ENCODE data around the gene INF2.
A peak's percentile ranks its signal among the peaks of the same experiment; 100 is the strongest.

INF2 gene

GRCh38 chr14:104696671-104697316 lies 7.4 kb downstream of the INF2 start:
- Histone ChIP-seq H2BK12ac (ENCODE audit: low read length in 2 of 2) (no peak overlapping the region), H3K27ac (ENCODE audit: low read length, poor library complexity, severe bottlenecking) (peak overlapping the region; percentile 57), H3K23ac (ENCODE audit: low read length in 2 of 2) (peak overlapping the region in 1 of 2 experiments; percentile 26), H4K8ac (ENCODE audit: low read length) (peak overlapping the region; percentile 27), H2AFZ (ENCODE audit: low read depth, low read length) (no peak overlapping the region), H3K4me2 (ENCODE audit: low read length, poor library complexity, severe bottlenecking) (no peak overlapping the region), H3K9ac (ENCODE audit: low read length) (no peak overlapping the region), H4K91ac (ENCODE audit: low read length) (no peak overlapping the region), H3K4me1 (ENCODE audit: control insufficient read depth, insufficient read depth, low read depth, low read length) (peaks cover 96% of the 10 kb centered on the region), H3K79me1 (replicated peaks; ENCODE audit: low read length, poor library complexity, severe bottlenecking) (peaks cover 19% of the 10 kb centered on the region), H3K14ac (ENCODE audit: low read length in 2 of 2) (peak overlapping the region in 1 of 2 experiments; percentile 66), H2AK5ac (ENCODE audit: low read length, severe bottlenecking) (peak overlapping the region; percentile 57), H3K4me3 (ENCODE audit: insufficient read depth in 1 of 2, low read depth in 1 of 2, low read length in 2 of 2) (no peak overlapping the region), H2BK15ac (ENCODE audit: low read depth, poor library complexity, severe bottlenecking) (no peak overlapping the region), H2BK120ac (ENCODE audit: low read depth, low read length) (no peak overlapping the region), H3K4ac (ENCODE audit: low read depth in 1 of 2, low read length in 2 of 2) (peak overlapping the region in 1 of 2 experiments; percentile 9), H3K36me3 (ENCODE audit: control insufficient read depth in 1 of 2, insufficient read depth in 2 of 2, low read depth in 1 of 2, low read length in 2 of 2) (peaks cover 22 to 78% of the 10 kb centered on the region in 2 experiments), H2BK5ac (ENCODE audit: low read depth, low read length, poor library complexity, severe bottlenecking) (peak overlapping the region; percentile 9), H3K18ac (ENCODE audit: low read depth in 1 of 2, low read length in 2 of 2) (peak overlapping the region in 1 of 2 experiments; percentile 35), H3K27me3 (ENCODE audit: control insufficient read depth in 1 of 2, insufficient read depth in 1 of 2, low read length in 2 of 2) (no peaks in the 10 kb centered on the region), H3K9me3 (ENCODE audit: control insufficient read depth, low read length) (no peaks in the 10 kb centered on the region)
- no peak for DNase-seq
- WGBS, result 96% methylated on average over 14 of the region's 14 CpGs

GRCh38 chr14:104697317-104697703 lies 7.9 kb downstream of the INF2 start:
- Histone ChIP-seq H3K4me2 (ENCODE audit: low read length, poor library complexity, severe bottlenecking) (no peak overlapping the region), H3K79me1 (replicated peaks; ENCODE audit: low read length, poor library complexity, severe bottlenecking) (peaks cover 19% of the 10 kb centered on the region), H3K36me3 (ENCODE audit: control insufficient read depth in 1 of 2, insufficient read depth in 2 of 2, low read depth in 1 of 2, low read length in 2 of 2) (peaks cover 27 to 78% of the 10 kb centered on the region in 2 experiments), H3K14ac (ENCODE audit: low read length in 2 of 2) (peak overlapping the region in 1 of 2 experiments; percentile 76), H2BK12ac (ENCODE audit: low read length in 2 of 2) (no peak overlapping the region), H3K9me3 (ENCODE audit: control insufficient read depth, low read length) (no peaks in the 10 kb centered on the region), H4K91ac (ENCODE audit: low read length) (peak overlapping the region; percentile 72), H3K23ac (ENCODE audit: low read length in 2 of 2) (peak overlapping the region in 1 of 2 experiments; percentile 23), H3K18ac (ENCODE audit: low read depth in 1 of 2, low read length in 2 of 2) (peak overlapping the region in 1 of 2 experiments; percentile 42), H2AFZ (ENCODE audit: low read depth, low read length) (no peak overlapping the region), H3K4me3 (ENCODE audit: insufficient read depth in 1 of 2, low read depth in 1 of 2, low read length in 2 of 2) (no peak overlapping the region), H2AK5ac (ENCODE audit: low read length, severe bottlenecking) (peak overlapping the region; percentile 57), H3K9ac (ENCODE audit: low read length) (peak overlapping the region; percentile 45), H4K8ac (ENCODE audit: low read length) (peak overlapping the region; percentile 36), H3K4ac (ENCODE audit: low read depth in 1 of 2, low read length in 2 of 2) (peak overlapping the region in 1 of 2 experiments; percentile 9), H2BK120ac (ENCODE audit: low read depth, low read length) (no peak overlapping the region), H3K27ac (ENCODE audit: low read length, poor library complexity, severe bottlenecking) (peak overlapping the region; percentile 57), H2BK5ac (ENCODE audit: low read depth, low read length, poor library complexity, severe bottlenecking) (peak overlapping the region; percentile 48), H2BK15ac (ENCODE audit: low read depth, poor library complexity, severe bottlenecking) (no peak overlapping the region), H3K4me1 (ENCODE audit: control insufficient read depth, insufficient read depth, low read depth, low read length) (peaks cover 91% of the 10 kb centered on the region), H3K27me3 (ENCODE audit: control insufficient read depth in 1 of 2, insufficient read depth in 1 of 2, low read length in 2 of 2) (no peaks in the 10 kb centered on the region)
- WGBS, result 91% methylated on average over 10 of the region's 10 CpGs
- DNase-seq, result no peak

DNA sequence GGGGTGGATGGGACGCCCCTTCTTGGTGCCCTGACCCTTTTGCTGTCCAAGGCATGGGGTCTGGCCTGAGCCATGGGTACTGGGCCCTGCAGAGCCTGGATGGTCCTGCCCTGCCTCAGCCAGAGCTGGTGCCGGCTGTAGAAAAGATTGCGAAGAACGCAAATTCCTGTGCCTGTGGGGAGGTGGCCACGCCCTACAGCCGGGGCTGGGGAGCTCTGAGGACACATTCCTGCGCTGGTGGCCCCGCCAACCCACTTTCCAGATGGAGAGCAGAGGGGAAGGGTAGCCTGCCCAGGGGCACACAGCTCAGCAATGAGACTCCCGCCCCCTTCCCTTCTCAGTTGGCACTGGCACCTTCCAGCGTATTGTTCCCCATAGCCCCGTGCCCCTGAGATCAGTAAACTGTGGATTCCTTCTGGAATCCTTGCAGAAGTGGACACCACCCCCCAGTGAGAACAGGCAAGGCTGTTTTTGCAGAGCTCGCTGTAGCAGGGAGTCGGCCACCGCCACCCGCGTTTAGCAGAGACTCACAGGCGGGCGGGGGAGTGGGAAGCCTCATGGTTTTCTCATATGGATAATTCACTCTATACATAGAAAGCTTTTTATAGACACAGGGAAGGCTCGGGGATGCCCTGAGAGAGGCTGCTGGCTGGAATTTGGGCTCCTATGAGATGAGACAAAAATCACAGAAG lies 8.6 kb downstream of the INF2 start:
- Histone ChIP-seq H3K9ac (ENCODE audit: low read length) (peak overlapping the region; percentile 45), H3K18ac (ENCODE audit: low read depth in 1 of 2, low read length in 2 of 2) (peak overlapping the region in 1 of 2 experiments; percentile 53), H2AK5ac (ENCODE audit: low read length, severe bottlenecking) (no peak overlapping the region), H3K79me1 (replicated peaks; ENCODE audit: low read length, poor library complexity, severe bottlenecking) (peaks cover 20% of the 10 kb centered on the region), H4K91ac (ENCODE audit: low read length) (no peak overlapping the region), H3K14ac (ENCODE audit: low read length in 2 of 2) (peak overlapping the region in 1 of 2 experiments; percentile 13), H3K36me3 (ENCODE audit: control insufficient read depth in 1 of 2, insufficient read depth in 2 of 2, low read depth in 1 of 2, low read length in 2 of 2) (peaks cover 34 to 78% of the 10 kb centered on the region in 2 experiments), H3K23ac (ENCODE audit: low read length in 2 of 2) (no peak overlapping the region), H4K8ac (ENCODE audit: low read length) (no peak overlapping the region), H3K4me1 (ENCODE audit: control insufficient read depth, insufficient read depth, low read depth, low read length) (peaks cover 85% of the 10 kb centered on the region), H3K4me3 (ENCODE audit: insufficient read depth in 1 of 2, low read depth in 1 of 2, low read length in 2 of 2) (no peak overlapping the region), H3K9me3 (ENCODE audit: control insufficient read depth, low read length) (no peaks in the 10 kb centered on the region), H3K27me3 (ENCODE audit: control insufficient read depth in 1 of 2, insufficient read depth in 1 of 2, low read length in 2 of 2) (no peaks in the 10 kb centered on the region), H2AFZ (ENCODE audit: low read depth, low read length) (no peak overlapping the region), H3K27ac (ENCODE audit: low read length, poor library complexity, severe bottlenecking) (peak overlapping the region; percentile 57), H2BK12ac (ENCODE audit: low read length in 2 of 2) (no peak overlapping the region), H2BK120ac (ENCODE audit: low read depth, low read length) (no peak overlapping the region), H2BK15ac (ENCODE audit: low read depth, poor library complexity, severe bottlenecking) (no peak overlapping the region), H2BK5ac (ENCODE audit: low read depth, low read length, poor library complexity, severe bottlenecking) (no peak overlapping the region), H3K4ac (ENCODE audit: low read depth in 1 of 2, low read length in 2 of 2) (peak overlapping the region in 1 of 2 experiments; percentile 66), H3K4me2 (ENCODE audit: low read length, poor library complexity, severe bottlenecking) (peak overlapping the region; percentile 30)
- DNase-seq, result no peak
- WGBS, result 78% methylated on average over 13 of the region's 19 CpGs

All from mesenchymal stem cell (in vitro differentiated cells and primary cell).